HG03175 (cell line): ENCODE measurements around the gene RPP14.
A peak's percentile ranks its signal among the peaks of the same experiment; 100 is the strongest.
"Not testable (repeated sequence)": the region's sequence is repeated elsewhere in the genome, so short reads cannot be mapped to it uniquely, and the experiment has no call there.

Experiments
- ATAC-seq: cut with Tn5 transposase; IDR thresholded peaks from one replicate; pipeline ENCODE4 v1.9.1; 2021; ENCODE audit warnings: mild to moderate bottlenecking, moderate library complexity; ENCODE audit not compliant: unreplicated experiment

The RPP14 gene

GRCh38 chr3:58331593-58332152, 25.6 kb downstream of the RPP14 start:
- ATAC-seq: no peak

GRCh38 chr3:58332575-58333188, 26.6 kb downstream of the RPP14 start, which contains the start of gene PXK:
Gene PXK, plus strand, starts transcription at chr3:58332892. Its CDS starts 97 bp downstream, at chr3:58332989.
- peak; percentile 89 for ATAC-seq

GRCh38 chr3:58333206-58334012, 27.4 kb downstream of the RPP14 start:
- peak; percentile 31 for ATAC-seq

- ATAC-seq: no peak
These were observed 27.9 kb downstream of the RPP14 start for GRCh38 chr3:58334013-58334321.

- no peak for ATAC-seq
These were observed 28.4 kb downstream of the RPP14 start for GRCh38 chr3:58334506-58334884.

- no peak for ATAC-seq
These were observed 29.6 kb downstream of the RPP14 start for GRCh38 chr3:58335652-58335947.

- ATAC-seq: no peak
These were observed 30.3 kb downstream of the RPP14 start for GRCh38 chr3:58336135-58336882.

- no peak for ATAC-seq
These were observed 31.1 kb downstream of the RPP14 start for GRCh38 chr3:58337190-58337589.

- ATAC-seq: not testable (repeated sequence)
These were observed 33.1 kb downstream of the RPP14 start for GRCh38 chr3:58339146-58339545.

- no peak for ATAC-seq
These were observed 34.7 kb downstream of the RPP14 start for GRCh38 chr3:58340594-58341244.

GRCh38 chr3:58341376-58341775, 35.3 kb downstream of the RPP14 start:
- ATAC-seq: no peak

- no peak for ATAC-seq
These were observed 36.6 kb downstream of the RPP14 start for GRCh38 chr3:58342676-58343075.

- no peak for ATAC-seq
These were observed 39.4 kb downstream of the RPP14 start for GRCh38 chr3:58345457-58345856.

GRCh38 chr3:58346368-58346767, 40.3 kb downstream of the RPP14 start:
- no peak for ATAC-seq

- no peak for ATAC-seq
These were observed 41.9 kb downstream of the RPP14 start for GRCh38 chr3:58347984-58348383.

GRCh38 chr3:58349792-58350626, 44.0 kb downstream of the RPP14 start:
- ATAC-seq: peak; percentile 83

- no peak for ATAC-seq
These were observed 44.6 kb downstream of the RPP14 start for GRCh38 chr3:58350627-58351013.

- ATAC-seq: no peak
These were observed 45.9 kb downstream of the RPP14 start for GRCh38 chr3:58351920-58352319.

GRCh38 chr3:58352626-58353025, 46.6 kb downstream of the RPP14 start:
- ATAC-seq: no peak
